RWPE1 (cell line): ENCODE results near the gene KRT84.

Experiments
- CTCF ChIA-PET: fragments of 350-600 bp; sonication (Branson Sonifier 250); formaldehyde crosslinking; extraction: SDS; loops from one replicate; lab custom pipeline; 2021; lab: Yijun Ruan, JAX
- POLR2A ChIA-PET: fragments of 400-600 bp; formaldehyde crosslinking; extraction: SDS; loops from one replicate; lab custom pipeline; 2020; ENCODE audit warnings: antibody characterized with exemption; ENCODE audit not compliant: low non-redundant PET; lab: Yijun Ruan, JAX
- DNase-seq: peaks from one replicate; pipeline ENCODE4 v3.0.0; 2012; ENCODE audit warnings: low spot score
- H3K27ac ChIP-seq: fragments of 450-650 bp; 2 replicates; pipeline ENCODE4 v1.5.1; 2017
- TF ChIP-seq, protein P1 (sequence below): fragments of 450-650 bp; conservative IDR thresholded peaks from 2 replicates; pipeline ENCODE4 v1.5.1; 2017; ENCODE audit warnings: low read depth, mild to moderate bottlenecking

KRT84 gene

DNA sequence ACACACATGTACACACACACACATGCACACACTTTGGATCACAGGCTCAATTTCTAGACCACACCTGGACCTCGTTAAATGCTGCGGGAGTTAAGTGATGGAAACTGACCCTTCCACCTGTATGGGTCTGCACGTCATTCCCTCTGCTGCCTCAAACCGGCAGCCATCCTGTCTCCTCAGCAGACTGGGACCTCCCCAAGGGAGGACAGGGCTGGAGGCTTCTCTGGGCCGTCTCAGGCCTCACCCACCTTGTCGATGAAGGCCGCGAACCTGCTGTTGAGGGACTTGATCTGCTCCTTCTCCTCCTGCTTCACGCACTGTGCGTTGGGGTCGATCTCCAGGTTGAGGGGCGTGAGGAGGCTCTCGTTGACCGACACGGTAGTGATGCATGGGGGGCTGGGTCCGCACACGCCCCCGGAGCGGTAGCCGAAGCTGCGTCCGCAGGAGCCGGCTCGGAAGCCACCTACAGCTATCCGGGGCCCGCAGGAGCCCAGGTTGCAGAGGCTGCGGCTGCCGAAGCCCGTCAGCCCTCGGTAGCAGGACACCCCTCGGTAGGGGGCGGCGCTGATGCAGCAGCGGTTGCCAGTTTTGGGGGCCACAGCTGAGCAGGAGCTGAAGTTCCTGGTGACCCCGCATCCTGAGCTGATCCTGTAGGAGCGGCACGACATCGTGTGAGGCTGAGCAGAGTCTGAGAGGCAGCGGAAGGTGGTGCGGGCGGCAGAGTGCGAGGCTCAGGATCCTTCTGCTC lies 18.5 kb downstream of the KRT84 start, which contains the start of gene KRT85:
Gene KRT85, minus strand, starts transcription at position 744 of the 748 bp plus-strand sequence. Its CDS starts 76 bp downstream, at position 668.
- TF ChIP-seq, protein P1, sequence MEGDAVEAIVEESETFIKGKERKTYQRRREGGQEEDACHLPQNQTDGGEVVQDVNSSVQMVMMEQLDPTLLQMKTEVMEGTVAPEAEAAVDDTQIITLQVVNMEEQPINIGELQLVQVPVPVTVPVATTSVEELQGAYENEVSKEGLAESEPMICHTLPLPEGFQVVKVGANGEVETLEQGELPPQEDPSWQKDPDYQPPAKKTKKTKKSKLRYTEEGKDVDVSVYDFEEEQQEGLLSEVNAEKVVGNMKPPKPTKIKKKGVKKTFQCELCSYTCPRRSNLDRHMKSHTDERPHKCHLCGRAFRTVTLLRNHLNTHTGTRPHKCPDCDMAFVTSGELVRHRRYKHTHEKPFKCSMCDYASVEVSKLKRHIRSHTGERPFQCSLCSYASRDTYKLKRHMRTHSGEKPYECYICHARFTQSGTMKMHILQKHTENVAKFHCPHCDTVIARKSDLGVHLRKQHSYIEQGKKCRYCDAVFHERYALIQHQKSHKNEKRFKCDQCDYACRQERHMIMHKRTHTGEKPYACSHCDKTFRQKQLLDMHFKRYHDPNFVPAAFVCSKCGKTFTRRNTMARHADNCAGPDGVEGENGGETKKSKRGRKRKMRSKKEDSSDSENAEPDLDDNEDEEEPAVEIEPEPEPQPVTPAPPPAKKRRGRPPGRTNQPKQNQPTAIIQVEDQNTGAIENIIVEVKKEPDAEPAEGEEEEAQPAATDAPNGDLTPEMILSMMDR = no peak
- ChIA-PET POLR2A (no interaction called here), CTCF (interaction anchor here (0.5 to 0.6 kb wide), 2 partner anchors 223 to 233 kb away, joined by 3 read pairs; no protein-coding TSS in a partner anchor)
- no peak within 1 kb of the TSS for H3K27ac ChIP-seq
- DNase-seq = no peak

DNA sequence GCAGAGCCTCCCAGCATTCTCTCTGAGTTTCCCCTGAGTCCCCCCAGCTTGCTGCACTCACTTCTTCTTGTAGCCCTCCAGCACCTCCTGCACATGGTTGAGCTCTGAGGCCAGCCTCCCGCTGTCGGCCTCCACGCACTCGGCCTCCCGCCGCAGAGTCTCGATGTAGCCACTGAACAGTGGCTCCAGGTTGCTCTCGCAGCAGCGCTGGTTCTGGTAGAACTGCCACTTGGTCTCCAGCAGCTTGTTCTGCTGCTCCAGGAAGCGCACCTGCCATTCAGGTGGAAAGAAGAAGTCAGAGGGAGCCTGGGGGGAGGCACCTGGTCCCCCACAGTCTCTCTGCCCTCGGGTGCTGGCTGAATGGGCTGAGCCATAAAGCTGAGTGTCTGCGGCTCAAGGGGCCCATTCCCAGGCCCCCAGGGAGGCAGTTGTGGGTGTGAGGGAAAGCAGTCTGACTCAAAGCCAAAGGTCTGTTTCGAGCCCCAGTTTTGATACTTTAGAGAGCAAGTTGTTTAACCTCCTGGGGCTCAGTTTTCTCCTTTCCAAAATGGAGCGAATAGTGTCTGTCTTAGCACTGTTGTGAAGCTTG lies 20.5 kb downstream of the KRT84 start:
- no peak for DNase-seq
- ChIA-PET CTCF (interaction anchor here (0.5 to 1.0 kb wide), 4 partner anchors 11 to 515 kb away, joined by 3 to 5 read pairs (median 4); no protein-coding TSS in a partner anchor), POLR2A (no interaction called here)
- no peak overlapping the region for H3K27ac ChIP-seq
- TF ChIP-seq, protein P1 = no peak

DNA sequence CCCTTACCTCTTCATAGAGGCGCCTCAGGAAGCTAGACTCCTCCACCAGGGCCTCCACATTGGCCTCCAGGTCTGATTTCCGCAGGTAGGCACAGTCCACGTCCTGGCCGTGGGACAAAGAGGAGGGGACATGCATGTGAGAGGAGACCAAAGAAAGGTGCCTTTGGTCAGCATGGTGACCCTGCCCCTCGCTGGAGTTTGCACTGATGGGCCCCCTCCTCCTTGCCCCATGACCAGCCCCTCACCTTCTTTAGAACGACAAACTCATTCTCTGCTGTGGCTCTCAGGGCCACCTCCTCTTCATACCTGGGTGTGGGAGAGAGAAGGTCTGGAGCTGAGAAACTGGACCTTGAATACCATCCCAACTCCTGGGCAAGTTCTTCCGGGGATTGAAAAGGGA lies 21.4 kb downstream of the KRT84 start:
- ChIA-PET CTCF (interaction anchor here (0.5 to 0.6 kb wide), 2 partner anchors 156 to 617 kb away, joined by 3 to 4 read pairs; no protein-coding TSS in a partner anchor), POLR2A (no interaction called here)
- H3K27ac ChIP-seq = no peak overlapping the region
- no peak for DNase-seq
- TF ChIP-seq, protein P1 = no peak

DNA sequence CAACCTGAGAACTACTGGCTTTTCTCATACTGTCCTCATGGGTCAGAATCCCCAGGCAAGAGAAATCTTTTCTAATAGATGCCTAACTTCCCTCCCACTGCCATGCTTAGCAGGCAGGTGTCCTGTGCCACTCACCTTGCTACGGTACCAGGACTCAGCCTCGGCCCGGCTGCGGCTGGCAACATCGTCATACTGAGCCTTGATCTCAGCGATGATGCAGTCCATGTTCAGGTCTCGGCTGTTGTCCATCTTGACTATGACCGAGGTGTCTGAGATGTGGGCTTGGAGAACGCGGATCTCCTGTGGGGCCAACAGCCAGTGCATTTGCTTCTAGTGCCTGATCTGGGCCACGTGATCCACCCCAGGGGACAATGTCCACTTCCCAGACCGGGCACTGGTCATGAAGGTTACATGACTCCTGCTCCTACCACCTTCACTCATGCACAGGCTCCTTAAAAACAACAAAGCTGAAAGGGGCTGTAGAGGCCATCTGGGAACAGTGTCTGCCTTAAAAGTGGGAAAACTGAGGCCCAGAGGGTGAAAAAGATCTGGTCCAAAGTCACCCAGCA lies 22.3 kb downstream of the KRT84 start:
- DNase-seq = no peak
- ChIA-PET CTCF (interaction anchor here (0.5 to 0.6 kb wide), 2 partner anchors 157 to 617 kb away, joined by 3 to 4 read pairs; no protein-coding TSS in a partner anchor), POLR2A (no interaction called here)
- TF ChIP-seq, protein P1 = no peak
- H3K27ac ChIP-seq = no peak overlapping the region

DNA sequence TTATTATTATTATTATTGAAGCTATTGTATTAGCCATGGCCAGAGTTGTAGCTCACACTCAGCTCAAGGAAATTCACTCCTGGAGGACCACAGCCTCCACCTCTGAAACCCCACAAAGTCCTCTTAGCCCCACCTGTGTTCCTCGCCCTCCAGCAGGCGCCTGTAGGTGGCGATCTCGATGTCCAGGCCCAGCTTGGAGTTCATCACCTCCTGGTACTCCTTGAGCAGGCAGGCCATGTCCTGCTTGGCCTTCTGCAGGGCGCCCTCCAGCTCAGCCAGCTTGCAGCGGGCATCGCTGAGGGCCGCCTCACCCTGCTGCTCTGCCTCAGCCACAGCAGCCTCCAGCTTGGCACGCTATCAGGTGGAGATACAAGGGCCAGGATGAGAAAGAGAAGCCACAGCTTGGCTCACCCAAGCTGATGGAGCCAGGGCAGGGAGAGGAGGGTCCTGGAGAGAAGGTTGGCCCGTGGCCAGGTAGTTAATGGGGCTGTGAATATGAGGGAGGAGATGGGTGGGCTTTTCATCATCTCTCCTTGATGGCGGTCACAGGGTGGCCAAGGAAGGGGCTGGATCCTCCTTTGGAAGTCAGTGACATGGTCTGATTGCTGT lies 23.2 kb downstream of the KRT84 start:
- TF ChIP-seq, protein P1 = no peak
- CTCF ChIA-PET = interaction anchor here (0.7 to 1.5 kb wide), 4 partner anchors 10 to 485 kb away, joined by 3 to 8 read pairs (median 4); no protein-coding TSS in a partner anchor
- DNase-seq = no peak
- H3K27ac ChIP-seq = no peak overlapping the region
- POLR2A ChIA-PET = no interaction called here

DNA sequence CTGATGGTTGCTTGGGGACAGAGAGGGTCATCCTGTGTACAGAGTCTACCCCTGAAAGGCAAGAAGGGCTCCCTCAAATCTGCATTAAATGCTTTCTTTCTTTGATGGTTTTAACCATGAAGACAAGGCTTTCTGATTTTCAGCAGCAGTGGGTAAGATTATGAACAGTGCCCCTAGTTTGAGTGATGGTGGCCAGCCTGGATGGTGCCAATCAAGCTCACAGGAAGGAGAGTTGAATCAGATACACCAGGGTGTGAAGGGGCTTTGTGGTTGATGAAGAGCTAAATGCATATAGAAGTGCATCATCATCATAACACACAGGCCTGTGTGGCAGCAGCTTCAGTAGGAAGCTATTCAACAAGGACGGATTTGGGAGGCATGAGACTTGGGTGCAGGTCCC lies 23.9 kb downstream of the KRT84 start:
- no peak for DNase-seq
- no peak overlapping the region for H3K27ac ChIP-seq
- POLR2A ChIA-PET = no interaction called here
- CTCF ChIA-PET = interaction anchor here (1.0 to 1.5 kb wide), 3 partner anchors 11 to 205 kb away, joined by 3 to 8 read pairs (median 5); no protein-coding TSS in a partner anchor
- TF ChIP-seq, protein P1 = no peak
